GM12891 (cell line): ENCODE measurements around the gene MS4A7.

Experiments used
- PAX5 ChIP-seq: IDR thresholded peaks from 2 replicates; pipeline ENCODE4 v1.6.1; 2011; ENCODE audit warnings: low read length, moderate library complexity, mild to moderate bottlenecking; ENCODE audit not compliant: insufficient read depth, severe bottlenecking
- POLR2A ChIP-seq: IDR thresholded peaks from 2 replicates; pipeline ENCODE4 v1.6.1; 2011; ENCODE audit warnings: low read depth, low read length, control low read depth
- POLR2AphosphoS5 ChIP-seq: IDR thresholded peaks from 2 replicates; pipeline ENCODE4 v1.6.1; 2011; ENCODE audit warnings: low read depth, low read length, control low read depth
- SPI1 ChIP-seq: IDR thresholded peaks from 2 replicates; pipeline ENCODE4 v1.6.1; 2011; ENCODE audit warnings: low read depth, low read length, control low read depth
- TAF1 ChIP-seq: IDR thresholded peaks from 2 replicates; pipeline ENCODE4 v1.6.1; 2011; ENCODE audit warnings: low read depth, low read length, control low read depth

- no peak for TF ChIP-seq POLR2AphosphoS5
- TF ChIP-seq POLR2A, result no peak
- TF ChIP-seq TAF1, result no peak
- no peak for TF ChIP-seq SPI1
- TF ChIP-seq PAX5, result no peak
Measured at GRCh38 chr11:60428517-60428916, 50.2 kb downstream of the MS4A7 start.
